ENCODE results near the gene GAS7.

- TF ChIP-seq POLR2A (IDR thresholded peaks at IDR 0.05) (no peak), CTCF (IDR thresholded peaks at IDR 0.05) (no peak), POLR2AphosphoS5 (IDR thresholded peaks at IDR 0.05) (no peak), EP300 (IDR thresholded peaks at IDR 0.05) (no peak)
These were observed 133.9 kb downstream of the GAS7 start for GRCh38 chr17:10064536-10064935.

Data from gastroesophageal sphincter (tissue), 3 donors.